ENCODE data around the gene TNIP1.

The TNIP1 gene

DNA sequence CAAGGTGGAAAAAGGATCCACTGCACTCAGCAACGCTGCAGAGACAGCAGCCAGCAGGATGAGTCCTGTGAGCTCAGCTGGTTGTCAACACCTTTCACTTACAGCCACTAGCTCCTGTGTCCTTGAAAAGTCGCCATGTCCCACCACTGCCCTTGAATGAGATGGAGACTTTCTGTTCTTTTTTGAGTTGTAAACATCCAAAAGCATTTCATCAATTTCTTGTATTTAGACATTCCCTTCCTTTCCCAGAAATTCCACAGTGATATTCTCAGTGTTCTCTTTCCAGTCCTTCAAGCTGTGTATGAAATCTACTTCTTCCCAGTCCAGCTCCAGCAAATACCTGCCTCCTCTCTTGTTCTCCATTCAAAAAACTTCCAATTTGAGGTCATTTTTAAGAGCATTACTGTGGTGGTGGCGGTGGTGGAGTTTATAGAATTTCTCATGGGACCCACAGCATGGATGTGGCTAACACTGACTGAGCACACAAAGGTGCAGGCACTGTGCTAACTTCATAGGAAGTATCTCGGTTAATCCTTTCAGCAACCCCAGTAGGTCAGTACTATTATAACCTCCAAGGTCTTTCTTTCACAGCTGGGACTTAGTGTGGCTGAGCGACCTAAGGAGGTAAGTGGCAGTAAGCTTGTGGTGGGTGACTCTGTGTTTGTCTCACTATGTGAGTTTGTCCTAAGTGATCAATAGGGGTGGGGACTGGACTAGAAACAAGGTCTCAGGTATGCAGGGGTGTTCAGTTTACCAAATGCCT, 75.5 kb downstream of the TNIP1 start:
- no peak for DNase-seq

DNA sequence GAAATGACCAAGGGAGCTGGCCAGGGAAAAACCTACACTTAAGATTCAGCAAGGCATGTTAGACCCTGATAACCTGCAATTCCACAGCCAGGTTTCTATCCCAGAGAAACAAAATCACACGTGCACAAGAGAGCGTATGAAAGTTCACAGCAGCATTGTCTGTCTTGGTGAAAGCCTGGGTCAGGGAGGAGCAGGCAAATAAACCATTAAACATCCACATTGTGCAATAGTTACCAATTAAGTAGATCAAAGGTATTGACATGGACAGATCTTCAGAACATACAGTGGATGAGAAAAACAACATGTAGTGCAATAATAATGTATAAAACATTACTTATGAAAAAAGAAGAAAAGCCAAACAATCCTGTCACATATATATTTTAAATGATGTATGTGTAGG, 76.3 kb downstream of the TNIP1 start:
- no peak for DNase-seq

DNA sequence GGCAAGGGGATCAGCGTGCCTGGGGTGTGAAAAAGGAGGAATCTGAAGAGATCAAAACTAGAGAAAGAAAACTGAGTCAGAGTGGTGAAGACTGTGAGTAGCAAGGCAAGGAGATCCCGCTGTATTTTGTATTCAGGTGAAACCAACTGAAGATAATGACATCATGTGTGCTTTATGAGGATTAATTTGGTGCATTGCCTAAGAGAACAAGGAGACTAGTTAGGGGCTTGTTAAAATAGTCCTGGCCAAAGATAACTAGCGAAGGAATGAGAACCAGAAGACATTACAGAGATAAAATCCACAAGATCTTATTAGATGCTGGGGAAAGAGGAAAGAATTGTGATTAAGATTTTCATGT, 77.4 kb downstream of the TNIP1 start:
- DNase-seq: no peak

DNA sequence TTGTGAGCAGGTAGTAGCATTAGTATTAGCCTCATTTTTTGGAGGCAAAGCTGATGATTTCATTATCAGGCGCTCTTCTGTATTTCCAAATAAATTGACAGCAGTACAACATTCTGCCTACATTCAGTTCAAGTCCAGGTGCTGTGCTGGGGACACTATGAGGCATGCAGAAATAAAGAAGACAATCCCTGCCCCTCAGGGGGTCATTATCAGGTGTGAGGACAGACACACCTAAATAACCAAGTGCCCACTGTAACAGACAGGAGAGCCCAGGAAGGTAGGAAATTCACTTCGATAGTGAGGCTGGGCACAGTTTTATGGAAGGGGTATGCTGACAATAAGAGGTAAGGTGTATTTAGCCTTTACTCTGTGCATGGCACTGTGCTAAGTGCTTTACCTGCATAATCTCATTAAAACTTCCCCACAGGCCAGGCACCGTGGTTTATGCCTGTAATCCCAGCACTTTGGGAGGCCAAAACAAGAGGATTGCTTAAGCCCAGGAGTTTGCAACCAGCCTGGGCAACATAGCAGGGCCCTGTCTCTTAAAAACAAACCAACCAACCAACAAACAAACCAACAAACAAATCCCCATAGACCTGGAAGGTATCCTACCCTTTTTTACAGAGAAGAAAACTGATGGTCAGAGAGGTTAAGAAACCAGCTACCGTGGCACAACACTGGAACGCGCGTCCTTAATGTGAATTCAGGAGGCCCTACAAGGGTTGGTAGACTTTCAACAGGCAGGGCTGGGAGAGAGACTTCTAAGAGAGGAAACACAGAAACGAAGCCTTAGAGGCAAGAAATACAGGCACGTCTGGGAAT, 77.9 kb downstream of the TNIP1 start:
- DNase-seq: no peak

DNA sequence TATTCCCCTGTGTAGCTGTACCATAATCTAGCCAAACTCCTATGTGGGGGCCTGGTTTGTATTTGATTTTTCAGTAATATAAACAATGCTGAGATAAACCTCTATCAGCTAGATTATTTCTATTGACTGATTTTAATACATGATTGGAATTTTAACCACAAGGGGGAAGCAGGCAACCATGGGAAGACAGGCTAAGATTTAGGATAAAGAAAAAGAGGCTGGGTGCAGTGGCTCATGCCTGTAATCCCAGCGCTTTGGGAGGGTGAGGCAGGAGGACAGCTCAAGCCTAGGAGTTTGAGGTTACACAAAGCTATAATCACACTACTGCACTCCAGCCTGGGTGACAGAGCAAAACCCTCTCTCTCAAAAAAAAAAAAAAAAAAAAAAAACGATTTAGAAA, 78.6 kb downstream of the TNIP1 start:
- no peak for DNase-seq

DNA sequence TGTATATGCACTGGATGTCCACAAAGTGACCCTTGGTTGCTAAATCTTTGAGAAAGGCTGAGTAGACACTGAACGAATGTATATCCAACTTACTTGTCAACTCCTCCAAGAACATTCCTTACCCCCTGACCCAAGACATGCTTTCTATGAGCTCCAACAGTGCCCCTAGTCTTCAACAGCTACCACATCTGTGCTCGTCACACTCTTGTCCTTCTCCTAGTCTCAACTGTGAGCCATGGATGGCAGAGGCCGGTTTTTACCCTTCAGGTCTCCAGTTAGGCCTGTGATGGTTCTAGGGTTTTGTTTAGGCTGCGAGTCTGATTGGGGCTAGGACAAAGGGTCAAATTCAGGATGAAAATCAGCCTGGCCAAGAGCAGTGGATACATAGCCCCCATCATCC, 79.4 kb downstream of the TNIP1 start:
- no peak for DNase-seq

DNA sequence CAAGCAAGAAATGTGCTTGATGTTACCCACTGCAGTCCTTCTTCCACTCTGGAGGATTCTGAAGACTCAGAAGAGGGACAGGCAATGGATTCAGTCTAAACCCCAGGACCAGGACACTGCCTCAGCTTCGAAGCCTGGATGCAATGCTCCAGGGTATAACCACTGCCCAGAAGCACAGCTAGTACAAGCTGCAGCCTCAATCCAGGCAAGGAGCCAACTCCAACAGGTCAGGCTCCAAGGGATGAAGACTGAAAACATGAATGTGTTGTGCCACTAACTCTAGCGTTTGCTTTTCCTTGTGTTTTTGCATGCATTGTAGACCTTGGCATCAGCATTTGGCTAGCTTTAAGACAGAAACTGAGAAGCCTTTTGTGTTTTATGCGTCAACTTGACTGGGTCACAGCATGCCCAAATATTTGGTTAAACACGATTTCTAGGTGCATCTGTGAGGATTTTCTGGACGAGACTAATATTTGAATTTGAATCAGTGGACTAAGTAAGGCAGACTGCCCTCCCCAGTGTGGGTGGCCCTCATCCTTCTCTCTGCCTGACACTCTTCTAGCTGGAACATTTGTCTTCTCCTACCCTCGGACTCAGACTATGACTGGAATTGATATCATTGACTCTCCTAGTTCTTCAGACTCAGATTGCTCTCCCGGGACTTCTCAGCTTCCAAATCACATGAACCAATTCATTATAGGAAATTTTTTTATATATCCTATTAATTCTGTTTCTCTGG, 81.0 kb downstream of the TNIP1 start:
- DNase-seq: peak in 3 of 56 donors; percentile 11 to 26 (median 14)

DNA sequence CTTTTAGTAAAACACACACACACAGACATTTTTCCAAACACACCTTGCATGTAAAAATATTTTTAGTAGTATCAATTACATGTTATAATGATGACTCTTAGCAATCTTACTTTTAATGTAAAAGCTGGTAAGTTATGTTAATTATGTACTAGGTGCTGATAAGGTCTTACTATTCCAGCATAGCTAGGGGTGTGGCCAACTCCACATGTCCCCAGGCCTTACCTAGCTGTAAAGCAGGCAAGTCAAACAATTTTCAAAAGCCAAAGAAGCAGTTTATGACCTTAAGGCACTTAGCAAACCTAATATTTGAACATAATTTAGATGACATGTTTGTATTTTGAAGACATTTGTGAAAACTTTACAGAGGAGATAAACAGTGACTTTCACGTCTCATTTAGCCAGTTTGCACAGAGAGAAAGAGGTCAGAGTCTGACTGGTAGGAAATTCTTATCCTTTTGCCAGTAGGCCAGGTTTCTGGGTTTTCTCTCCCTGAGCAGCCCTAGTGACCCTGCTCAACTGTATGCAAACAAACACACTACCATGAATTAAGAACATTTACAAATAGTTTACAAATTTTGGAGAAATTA, 86.9 kb downstream of the TNIP1 start:
- DNase-seq: no peak

DNA sequence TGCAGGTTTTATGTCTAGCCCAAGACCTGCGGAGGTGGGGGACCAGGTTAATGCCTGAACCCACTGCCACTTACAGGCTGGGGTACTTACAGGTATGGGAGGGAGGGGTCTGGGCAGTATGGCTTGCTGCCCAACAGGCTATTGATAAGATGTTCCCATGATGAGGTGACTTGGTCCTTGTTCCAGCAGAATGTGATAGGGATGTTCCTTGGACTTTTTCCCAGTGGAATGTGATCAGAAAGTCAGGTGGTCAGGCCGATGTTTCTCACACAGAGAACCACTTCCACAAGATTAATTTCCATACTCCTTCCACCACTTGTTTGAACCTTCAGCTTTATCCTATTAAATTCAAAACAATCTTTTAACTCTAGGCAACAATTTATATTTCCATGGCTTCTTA, 87.4 kb downstream of the TNIP1 start:
- DNase-seq: no peak

DNA sequence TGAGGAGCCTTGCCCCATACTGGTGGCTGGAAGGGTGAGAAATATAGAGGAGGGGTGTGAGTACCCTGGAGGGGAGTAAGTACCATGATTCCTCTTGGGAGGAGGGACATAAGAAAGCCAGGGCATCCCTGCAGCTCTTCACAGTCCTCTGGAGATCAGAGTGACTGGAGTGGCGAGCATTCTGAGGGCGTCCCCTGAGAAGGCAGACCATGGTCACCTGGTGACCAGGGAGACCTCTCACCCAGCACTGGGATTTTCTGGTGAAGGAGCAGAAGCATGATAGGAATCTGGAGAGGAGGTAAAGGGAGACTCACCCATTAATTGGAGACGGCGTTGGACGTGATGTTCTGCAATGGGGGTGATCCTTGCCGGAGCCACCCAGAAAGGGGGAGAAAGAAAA, 88.1 kb downstream of the TNIP1 start:
- DNase-seq: no peak

DNA sequence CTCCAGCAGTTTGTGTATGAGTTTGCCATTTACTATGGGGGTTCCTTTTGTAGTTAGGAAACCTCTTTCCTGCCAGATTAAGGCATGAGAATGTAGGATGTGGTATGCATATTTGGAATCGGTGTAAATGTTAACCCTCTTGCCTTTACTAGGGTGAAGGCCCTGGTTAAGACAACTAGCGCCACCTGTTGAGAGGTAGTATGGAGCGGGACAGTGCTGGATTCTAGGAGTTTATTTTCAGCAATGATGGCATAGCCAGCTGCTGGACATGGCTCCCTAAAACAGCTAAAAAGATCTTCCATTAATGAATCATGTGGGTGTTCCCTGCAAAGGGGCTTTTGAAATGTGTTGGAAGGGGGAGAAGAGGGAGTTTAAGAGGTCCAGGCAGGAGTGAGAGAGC, 91.1 kb downstream of the TNIP1 start:
- DNase-seq: no peak

DNA sequence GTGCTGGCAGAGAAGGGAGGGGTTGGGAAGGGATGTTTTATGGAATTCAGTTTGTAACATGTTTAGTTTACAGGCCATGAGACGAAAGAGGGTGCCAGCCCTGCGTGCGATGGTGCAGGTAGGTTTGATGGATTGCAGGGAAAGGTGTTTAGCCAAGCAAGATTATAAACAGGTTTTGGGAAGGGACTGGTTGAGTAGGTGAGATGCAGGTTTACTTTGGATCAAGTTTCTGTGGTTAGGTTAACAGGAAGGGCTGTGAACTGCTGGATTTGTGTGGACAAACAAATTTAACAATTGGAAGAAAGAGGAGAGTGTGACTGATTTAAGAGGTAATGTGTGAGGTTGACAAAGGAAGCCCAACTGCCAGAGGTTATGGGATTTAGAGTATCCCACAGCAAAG, 93.1 kb downstream of the TNIP1 start:
- DNase-seq: no peak
